ENCODE data around the gene TMED9. TPM values are rescaled to one million over a fixed set of nuclear protein-coding genes. Genes with fewer than 3 reads are reported as not detected.
A peak's percentile ranks its signal among the peaks of the same experiment; 100 is the strongest.

The TMED9 gene
- total RNA-seq (2013; cell fraction: nucleolus; rRNA removed), result 67.6 and 67.8 TPM in 2 replicates
- total RNA-seq (2014; rRNA removed) (36.2 and 44.8 TPM in 2 replicates), total RNA-seq (2014; rRNA removed; fragmentation: Illumina TruSeq; extraction: Trizol) (40.3 and 44.9 TPM in 2 replicates), total RNA-seq (2021) (121 and 127 TPM in 2 replicates), polyA plus RNA-seq (2011; rRNA removed) (96.0 and 138 TPM in 2 replicates), polyA plus RNA-seq (2014; fragmentation: Illumina TruSeq; extraction: Trizol) (41.8 and 89.6 TPM in 2 replicates), polyA plus RNA-seq (2014; fragmentation: Nextera tagmentation; extraction: Ambion mirVana) (10 to 100 TPM; 35.7 to 46.6 TPM), polyA plus RNA-seq (2014; rRNA removed) (144 and 157 TPM in 2 replicates), polyA plus RNA-seq (2016; fragmentation: Nextera tagmentation; extraction: Ambion mirVana) (100 to 1,000 TPM; 125 to 136 TPM), polyA minus RNA-seq (2011; rRNA and poly(A)+ RNA removed) (130 and 153 TPM in 2 replicates), Bru-seq, nascent RNA (percentile 94 among the genes with signal in this experiment), BruChase-seq, experiment 1, labeled RNA remaining after a 6-hour chase (percentile 96 among the genes with signal in this experiment), BruChase-seq, experiment 2, labeled RNA remaining after a 2-hour chase (percentile 92 among the genes with signal in this experiment)
- polyA plus RNA-seq (2011; ENCODE audit: low read depth), result 76.7 TPM
- 152 and 160 TPM in 2 replicates for polyA plus RNA-seq (2011; cell fraction: cytosol; rRNA removed)
- polyA plus RNA-seq (2011; cell fraction: nucleus; rRNA removed), result 55.1 and 67.2 TPM in 2 replicates
- 162 and 175 TPM in 2 replicates for polyA plus RNA-seq (2012)
- 29.7 and 39.8 TPM in 2 replicates for polyA minus RNA-seq (2011; cell fraction: cytosol; rRNA and poly(A)+ RNA removed)
- 32.4 and 35.7 TPM in 2 replicates for polyA minus RNA-seq (2011; cell fraction: nucleus; rRNA and poly(A)+ RNA removed)
- long read RNA-seq, experiment 1, transcript TMED9-201 (5 exons, 1,473 nt), result major isoform, 53 of 54 reads
- long read RNA-seq, experiment 1, partial matches to known transcripts, result 0 of 54 reads
- long read RNA-seq, experiment 1, other reads (novel, unspliced or antisense), result 1 of 54 reads
- long read RNA-seq, experiment 2, transcript TMED9-201 (5 exons, 1,473 nt), result major isoform, 44 of 45 reads
- long read RNA-seq, experiment 2, partial matches to known transcripts, result 1 of 45 reads
- long read RNA-seq, experiment 2, other reads (novel, unspliced or antisense), result 0 of 45 reads

DNA sequence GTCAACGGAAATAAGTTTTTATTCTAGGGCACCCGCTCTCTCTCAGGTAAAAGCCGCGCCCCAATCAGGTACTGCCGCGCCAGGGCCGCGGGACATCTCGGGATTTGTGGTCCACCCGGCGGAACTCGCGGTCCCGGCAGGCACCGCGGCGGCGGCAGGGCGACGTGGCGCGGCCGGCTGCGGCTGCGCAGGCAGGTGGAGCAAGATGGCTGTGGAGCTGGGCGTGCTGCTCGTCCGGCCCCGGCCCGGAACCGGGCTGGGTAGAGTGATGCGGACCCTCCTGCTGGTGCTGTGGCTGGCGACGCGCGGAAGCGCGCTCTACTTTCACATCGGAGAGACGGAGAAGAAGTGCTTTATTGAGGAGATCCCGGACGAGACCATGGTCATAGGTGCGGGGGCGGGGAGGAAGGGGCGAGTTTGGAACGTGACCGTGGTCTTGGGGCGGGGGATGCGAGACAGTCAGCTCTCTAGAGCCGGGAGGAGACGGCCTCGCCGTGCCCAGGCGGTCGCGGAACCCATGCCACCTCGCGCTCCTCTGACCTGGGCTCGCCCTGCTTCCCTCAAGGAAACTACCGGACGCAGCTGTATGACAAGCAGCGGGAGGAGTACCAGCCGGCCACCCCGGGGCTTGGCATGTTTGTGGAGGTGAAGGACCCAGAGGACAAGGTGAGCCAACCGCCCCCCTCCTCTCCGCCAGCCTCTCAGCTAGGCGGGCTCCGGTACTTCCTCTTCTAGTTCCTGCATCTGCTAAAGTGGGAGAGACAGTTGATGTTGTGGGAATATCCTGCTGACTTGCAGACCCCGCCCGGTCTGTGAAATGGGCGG, at the start of gene TMED9:
Gene TMED9 (plus strand): TSS at position 194 of the 825 bp plus-strand sequence. CDS start 12 bp downstream, at position 206.
- Histone ChIP-seq H4K20me1 (ENCODE audit: control insufficient read depth, insufficient read depth) (no peaks in the 10 kb centered on the region), H3K4me2 (ENCODE audit: control insufficient read depth, insufficient read depth) (peak within 1 kb of the TSS; percentile 76), H3K4me3 (peak within 1 kb of the TSS; percentile 88), H3K9me3 (replicated peaks; ENCODE audit: control insufficient read depth, insufficient read depth, low read length) (no peaks in the 10 kb centered on the region), H3K27ac (ENCODE audit: control insufficient read depth, insufficient read depth) (peak within 1 kb of the TSS; percentile 85), H3K9ac (ENCODE audit: control insufficient read depth, insufficient read depth, low read length) (peak within 1 kb of the TSS; percentile 82), H3K4me1 (ENCODE audit: control insufficient read depth, insufficient read depth, low read length) (peaks cover 8% of the 10 kb centered on the region), H3K27me3 (replicated peaks in 1 of 2; ENCODE audit: control insufficient read depth in 2 of 2, insufficient read depth in 2 of 2, low read length in 1 of 2) (no peaks in the 10 kb centered on the region), H3K79me2 (ENCODE audit: control insufficient read depth, insufficient read depth, low read length) (peaks cover 21% of the 10 kb centered on the region), H2AFZ (ENCODE audit: control insufficient read depth, low read depth, low read length) (peak within 1 kb of the TSS; percentile 90), H3K36me3 (ENCODE audit: control insufficient read depth in 2 of 2, insufficient read depth in 2 of 2, low read length in 1 of 2) (peaks cover 14 to 30% of the 10 kb centered on the region in 2 experiments; a peak in 3 of 4 replicates)
- WGBS (ENCODE audit: insufficient coverage, insufficient replicate concordance, low lambda C conversion rate, missing lambda C conversion rate), result under 1% methylated on average over 64 of the region's 71 CpGs
- in situ Hi-C loops (cut with MboI) (no loop called here), intact Hi-C loops (cut with micrococcal nuclease; ENCODE audit: unreplicated experiment) (loop anchor here (2.0 to 10.0 kb wide), 3 partner anchors 75 to 287 kb away; partner anchors contain the start of genes DDX41, PRELID1 and RAB24)
- ChIA-PET POLR2A (interaction anchor here (0.6 to 1.4 kb wide), 10 partner anchors 8 to 1144 kb away, joined by 3 to 10 read pairs (median 4); partner anchors contain the start of genes DDX41, DOK3, FAF2 and PDLIM7), RAD21 (ENCODE audit: unreplicated experiment) (interaction anchor here (1.2 to 1.4 kb wide), 3 partner anchors 44 to 84 kb away, joined by 3 to 5 read pairs (median 4); no protein-coding TSS in a partner anchor), SMC1A (ENCODE audit: uncharacterized antibody, unreplicated experiment) (interaction anchor here (0.6 kb wide), 1 partner anchor 163 kb away, joined by 3 read pairs; no protein-coding TSS in a partner anchor), CTCF (interaction anchor here (1.1 to 1.7 kb wide), 2 partner anchors 8 to 82 kb away, joined by 4 read pairs; partner anchors contain the start of gene DOK3)
- BruUV-seq (replicated peaks), result TSS peak; percentile 64
- FAIRE-seq (peak; percentile 95), ATAC-seq (peak; percentile 99), DNase-seq (ENCODE audit: low read depth, low spot score) (no peak)
- TF ChIP-seq RELA (IDR thresholded peaks at IDR 0.05; ENCODE audit: borderline replicate concordance, partially characterized antibody), result peak; percentile 44
- no peak for TF ChIP-seq ZNF274 (IDR thresholded peaks at IDR 0.05; ENCODE audit: insufficient read depth, insufficient read length)
- TF ChIP-seq NR2C1 (IDR thresholded peaks at IDR 0.05), result peak; percentile 68
- peak; percentile 74; the same call in 1 of the 2 replicates for TF ChIP-seq TCF3 (IDR thresholded peaks at IDR 0.05; ENCODE audit: borderline replicate concordance, insufficient read depth, low read depth, low read length)
- peak; percentile 88 for TF ChIP-seq SIX5 (IDR thresholded peaks at IDR 0.05; ENCODE audit: low read depth, low read length, severe bottlenecking)
- peak; percentile 80 for TF ChIP-seq POLR2AphosphoS2 (IDR thresholded peaks at IDR 0.05; ENCODE audit: low read depth, low read length)
- TF ChIP-seq, protein P1, sequence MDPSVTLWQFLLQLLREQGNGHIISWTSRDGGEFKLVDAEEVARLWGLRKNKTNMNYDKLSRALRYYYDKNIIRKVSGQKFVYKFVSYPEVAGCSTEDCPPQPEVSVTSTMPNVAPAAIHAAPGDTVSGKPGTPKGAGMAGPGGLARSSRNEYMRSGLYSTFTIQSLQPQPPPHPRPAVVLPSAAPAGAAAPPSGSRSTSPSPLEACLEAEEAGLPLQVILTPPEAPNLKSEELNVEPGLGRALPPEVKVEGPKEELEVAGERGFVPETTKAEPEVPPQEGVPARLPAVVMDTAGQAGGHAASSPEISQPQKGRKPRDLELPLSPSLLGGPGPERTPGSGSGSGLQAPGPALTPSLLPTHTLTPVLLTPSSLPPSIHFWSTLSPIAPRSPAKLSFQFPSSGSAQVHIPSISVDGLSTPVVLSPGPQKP (IDR thresholded peaks at IDR 0.05; ENCODE audit: low read depth, low read length), result peak; percentile 28; the same call in 1 of the 2 replicates
- peak; percentile 75; the same call in 1 of the 2 replicates for TF ChIP-seq SMAD5 (IDR thresholded peaks at IDR 0.05; ENCODE audit: low read depth)
- peak; percentile 44 to 81 for TF ChIP-seq EGR1 (IDR thresholded peaks at IDR 0.05; ENCODE audit: borderline replicate concordance in 1 of 2, low read depth in 2 of 2, low read length in 2 of 2)
- TF ChIP-seq, protein P2, sequence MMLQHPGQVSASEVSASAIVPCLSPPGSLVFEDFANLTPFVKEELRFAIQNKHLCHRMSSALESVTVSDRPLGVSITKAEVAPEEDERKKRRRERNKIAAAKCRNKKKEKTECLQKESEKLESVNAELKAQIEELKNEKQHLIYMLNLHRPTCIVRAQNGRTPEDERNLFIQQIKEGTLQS (IDR thresholded peaks at IDR 0.05; ENCODE audit: borderline replicate concordance, extremely low read depth, low read depth, low read length), result 0 out of 2 replicates have a peak, but pooled peaks have one; percentile 35
- TF ChIP-seq IKZF1 (conservative IDR thresholded peaks at IDR 0.05), result peak; percentile 95
- peak; percentile 67; the same call in 1 of the 2 replicates for TF ChIP-seq GATAD2B (conservative IDR thresholded peaks at IDR 0.05; ENCODE audit: low read depth)
- 0 out of 2 replicates have a peak, but pooled peaks have one; percentile 13 for TF ChIP-seq MXI1 (IDR thresholded peaks at IDR 0.05; ENCODE audit: low read depth, low read length)
- TF ChIP-seq EP300 (IDR thresholded peaks at IDR 0.05; ENCODE audit: borderline replicate concordance in 1 of 2, control insufficient read depth in 1 of 2, low read depth in 2 of 2, low read length in 2 of 2), result no peak
